Measurements from ENCODE around the gene SEPTIN10. TPM values are rescaled to one million over a fixed set of nuclear protein-coding genes. Genes with fewer than 3 reads are reported as not detected.

Gene SEPTIN10
- total and polyA plus RNA-seq, 3 donors from 2014 or later = 118 to 151 (median 130) TPM

- intact Hi-C loops (cut with DNase I; ENCODE audit: low total_unique reads) = no loop called here
- no peaks in the 10 kb centered on the region for H3K27me3 ChIP-seq
- no peaks in the 10 kb centered on the region for H3K4me1 ChIP-seq
- no peaks in the 10 kb centered on the region for H3K36me3 ChIP-seq (ENCODE audit: low read depth, missing control alignments)
- TF ChIP-seq CTCF (IDR thresholded peaks at IDR 0.05) (no peak), POLR2A (IDR thresholded peaks at IDR 0.05) (no peak)
- WGBS, 2 donors = 51 to 94% methylated on average over 4 of the region's 4 CpGs
- no peak for DNase-seq
- H3K9me3 ChIP-seq = no peaks in the 10 kb centered on the region
- no peak overlapping the region for H3K4me3 ChIP-seq
- H3K27ac ChIP-seq = no peak overlapping the region
These were observed 120.4 kb downstream of the SEPTIN10 start for GRCh38 chr2:109493176-109493935.

Other genes starting within 250 kb of the SEPTIN10 start
- gene SOWAHC, start 398 bp upstream of the SEPTIN10 start, total RNA-seq = 10 to 100 TPM; 28.0 to 30.1 TPM
- 13.3 TPM for gene SOWAHC, start 398 bp upstream of the SEPTIN10 start, polyA plus RNA-seq (ENCODE audit: insufficient read depth, low read depth, low replicate concordance)
- 10 to 100 TPM; 54.0 to 70.9 TPM for gene RGPD5, start 180.3 kb upstream of the SEPTIN10 start, total RNA-seq
- gene RGPD5, start 180.3 kb upstream of the SEPTIN10 start, polyA plus RNA-seq (ENCODE audit: insufficient read depth, low read depth, low replicate concordance) = 20.1 TPM